NCI-H2227 (cell line): Measurements from ENCODE around the gene CASP9.
A peak's percentile ranks its signal among the peaks of the same experiment; 100 is the strongest.

Source experiments
- DNase-seq: peaks from one replicate; lab custom pipeline; 2025; ENCODE audit not compliant: unreplicated experiment; lab: John Stamatoyannopoulos, UW

Gene CASP9

GRCh38 chr1:15524021-15524282, at the start of gene CASP9:
CASP9 (minus strand) TSS chr1:15524215; CDS start chr1:15524200, 15 bp downstream.
- no peak for DNase-seq

- DNase-seq = no peak
Measured at GRCh38 chr1:15573477-15573876, 49.5 kb upstream of the CASP9 start.

- DNase-seq = no peak
Measured at GRCh38 chr1:15571266-15571665, 47.3 kb upstream of the CASP9 start.

GRCh38 chr1:15570861-15571260, 46.8 kb upstream of the CASP9 start:
- DNase-seq = no peak

GRCh38 chr1:15568387-15569073, 44.5 kb upstream of the CASP9 start:
- DNase-seq = no peak

GRCh38 chr1:15559189-15559810, 35.3 kb upstream of the CASP9 start:
- no peak for DNase-seq

GRCh38 chr1:15558516-15558915, 34.5 kb upstream of the CASP9 start:
- no peak for DNase-seq

- DNase-seq = no peak
Measured at GRCh38 chr1:15557594-15557993, 33.6 kb upstream of the CASP9 start.

- DNase-seq = no peak
Measured at GRCh38 chr1:15557008-15557407, 33.0 kb upstream of the CASP9 start.

- DNase-seq = no peak
Measured at GRCh38 chr1:15550573-15550972, 26.6 kb upstream of the CASP9 start.

- DNase-seq = no peak
Measured at GRCh38 chr1:15546641-15547040, 22.6 kb upstream of the CASP9 start.

GRCh38 chr1:15543589-15544568, 19.9 kb upstream of the CASP9 start:
- no peak for DNase-seq

GRCh38 chr1:15543251-15543588, 19.2 kb upstream of the CASP9 start:
- DNase-seq = no peak

GRCh38 chr1:15542388-15543250, 18.6 kb upstream of the CASP9 start:
- DNase-seq = no peak

- no peak for DNase-seq
Measured at GRCh38 chr1:15541231-15541792, 17.3 kb upstream of the CASP9 start.

GRCh38 chr1:15540186-15540585, 16.2 kb upstream of the CASP9 start:
- DNase-seq = no peak

GRCh38 chr1:15538771-15539170, 14.8 kb upstream of the CASP9 start:
- DNase-seq = peak; percentile 81

GRCh38 chr1:15531682-15532081, 7.7 kb upstream of the CASP9 start:
- DNase-seq = no peak

- DNase-seq = no peak
Measured at GRCh38 chr1:15531003-15531402, 7.0 kb upstream of the CASP9 start.

- DNase-seq = peak; percentile 100
Measured at GRCh38 chr1:15526490-15527339, 2.7 kb upstream of the CASP9 start, which contains the start of gene DNAJC16. DNAJC16 (plus strand) TSS chr1:15526848; CDS start chr1:15529106, 2,258 bp downstream.
